SKM-1 treated with dmso at 0.1 percent for 144 hours (cell line): ENCODE data around the gene SETD2.
A peak's percentile ranks its signal among the peaks of the same experiment; 100 is the strongest.

Experiments
- DNase-seq: peaks from one replicate; lab custom pipeline; 2025; ENCODE audit not compliant: unreplicated experiment; lab: John Stamatoyannopoulos, UW

SETD2 gene

DNA sequence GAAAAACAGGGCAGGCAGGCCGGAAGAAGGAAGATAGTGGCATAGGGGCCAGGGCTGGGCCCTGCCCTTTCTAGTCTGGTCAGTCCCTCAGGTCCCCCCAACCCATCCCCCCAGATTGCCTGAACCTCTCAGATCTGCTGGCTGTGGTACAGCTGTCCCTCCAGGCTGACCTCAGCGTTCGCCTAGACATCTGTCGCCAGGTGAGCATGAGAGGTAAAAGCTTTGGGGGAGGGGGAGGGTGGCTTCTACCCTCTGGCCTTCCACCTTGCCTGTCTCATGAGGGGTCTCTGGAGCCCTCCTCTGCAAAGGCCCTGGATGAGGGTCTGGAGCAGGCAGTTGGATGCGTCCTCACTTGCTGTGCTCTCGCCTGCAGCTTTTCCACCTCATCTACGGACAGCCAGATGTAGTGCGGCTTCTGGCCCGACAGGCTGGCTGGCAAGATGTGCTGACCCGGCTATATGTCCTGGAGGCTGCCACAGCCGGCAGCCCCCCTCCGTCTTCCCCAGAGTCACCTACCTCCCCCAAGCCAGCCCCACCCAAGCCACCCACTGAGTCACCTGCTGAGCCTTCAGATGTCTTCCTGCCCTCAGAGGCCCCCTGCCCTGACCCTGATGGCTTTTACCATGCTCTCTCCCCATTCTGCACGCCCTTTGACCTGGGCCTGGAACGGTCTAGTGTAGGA, 164.3 kb downstream of the SETD2 start:
- DNase-seq, result no peak

DNA sequence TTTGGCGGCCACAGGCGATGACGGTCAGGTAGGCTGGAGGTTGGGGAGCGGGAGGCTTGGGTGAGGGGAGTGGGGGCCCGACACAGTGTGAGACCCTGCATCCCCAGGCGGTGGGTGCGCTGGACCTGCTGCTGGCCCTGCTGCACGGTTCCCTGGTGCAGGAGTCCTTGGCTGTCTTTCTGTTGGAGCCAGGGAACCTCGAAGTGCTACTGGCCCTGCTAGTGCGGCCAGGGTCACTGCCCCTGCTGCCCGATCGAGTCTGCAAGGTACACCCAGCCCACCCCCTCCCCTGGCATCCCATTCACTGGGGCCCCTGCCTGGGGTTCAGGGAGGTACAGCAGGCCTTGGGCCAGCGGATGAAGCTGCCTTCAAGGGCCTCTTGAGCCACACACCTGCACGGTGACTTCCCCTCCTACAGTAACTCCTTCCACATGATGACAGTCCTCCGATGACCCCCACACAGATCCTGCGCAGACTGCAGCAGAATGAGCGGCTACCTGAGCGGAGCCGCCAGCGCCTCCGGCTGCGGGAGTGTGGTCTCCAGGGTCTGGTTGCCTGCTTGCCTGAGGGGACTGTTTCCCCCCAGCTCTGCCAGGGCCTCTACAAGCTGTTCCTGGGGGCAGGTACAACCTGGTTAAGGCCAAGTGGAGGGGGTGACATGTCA, 164.9 kb downstream of the SETD2 start:
- no peak for DNase-seq

DNA sequence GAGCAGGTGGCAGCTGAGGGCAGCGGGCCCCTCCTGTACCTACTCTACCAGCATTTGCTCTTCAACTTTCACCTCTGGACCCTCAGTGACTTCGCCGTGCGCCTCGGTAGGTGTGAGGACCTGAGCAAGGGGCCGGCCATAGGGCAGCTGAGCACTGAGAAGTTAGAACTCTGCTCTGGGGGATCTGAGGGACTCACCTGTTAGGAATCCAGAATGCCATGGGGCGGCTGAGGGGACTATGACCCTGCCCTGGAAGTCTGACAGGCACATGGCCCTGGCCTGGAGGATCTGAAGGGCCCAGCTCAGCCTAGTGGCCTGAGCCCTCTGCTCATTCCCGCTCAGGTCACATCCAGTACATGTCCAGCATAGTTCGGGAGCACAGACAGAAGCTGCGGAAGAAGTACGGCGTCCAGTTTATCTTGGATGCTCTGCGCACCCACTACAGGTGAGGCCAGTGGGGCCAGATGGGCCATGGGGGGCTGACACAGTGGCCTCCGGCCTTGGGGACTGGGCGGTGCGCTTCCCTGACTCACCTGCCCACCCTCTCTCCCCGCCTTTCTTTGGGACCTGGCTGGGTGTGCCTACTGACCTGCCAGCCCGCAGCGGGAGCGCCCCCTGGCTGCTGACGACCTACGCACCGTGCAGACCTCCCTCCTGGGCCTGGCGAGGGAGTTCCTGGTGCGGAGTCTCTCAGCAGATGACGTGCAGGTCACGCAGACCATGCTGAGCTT, 165.6 kb downstream of the SETD2 start:
- peak; percentile 17 for DNase-seq

DNA sequence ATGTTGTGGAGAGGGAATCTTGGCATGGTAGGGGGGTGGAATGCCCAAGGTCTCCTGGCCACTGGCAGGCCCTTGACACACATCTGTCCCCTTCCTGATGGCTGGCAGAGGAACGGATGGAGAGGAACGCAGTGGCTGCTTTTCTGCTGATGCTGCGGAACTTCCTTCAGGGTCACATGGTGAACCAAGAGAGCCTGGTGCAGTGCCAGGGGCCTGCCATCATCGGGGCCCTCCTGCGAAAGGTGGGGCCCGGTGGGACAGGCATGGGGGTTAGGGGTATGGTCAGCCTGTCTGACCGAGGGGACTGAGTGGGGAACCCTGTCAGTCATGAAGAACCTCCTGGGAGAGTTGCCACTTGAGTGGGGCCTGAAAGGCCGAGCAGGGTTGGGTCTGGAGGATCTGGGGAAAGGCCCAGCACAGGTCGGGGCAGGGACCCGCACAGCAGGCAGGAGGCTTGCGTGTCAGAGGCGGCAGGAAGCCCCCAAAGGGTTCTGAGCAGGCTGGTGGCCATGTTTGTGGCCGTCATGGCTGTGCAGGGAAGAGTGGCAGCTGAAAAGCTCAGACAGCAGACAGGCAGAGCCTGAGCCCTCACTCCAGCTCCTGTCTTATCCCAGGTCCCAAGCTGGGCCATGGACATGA, 166.3 kb downstream of the SETD2 start:
- DNase-seq, result no peak

DNA sequence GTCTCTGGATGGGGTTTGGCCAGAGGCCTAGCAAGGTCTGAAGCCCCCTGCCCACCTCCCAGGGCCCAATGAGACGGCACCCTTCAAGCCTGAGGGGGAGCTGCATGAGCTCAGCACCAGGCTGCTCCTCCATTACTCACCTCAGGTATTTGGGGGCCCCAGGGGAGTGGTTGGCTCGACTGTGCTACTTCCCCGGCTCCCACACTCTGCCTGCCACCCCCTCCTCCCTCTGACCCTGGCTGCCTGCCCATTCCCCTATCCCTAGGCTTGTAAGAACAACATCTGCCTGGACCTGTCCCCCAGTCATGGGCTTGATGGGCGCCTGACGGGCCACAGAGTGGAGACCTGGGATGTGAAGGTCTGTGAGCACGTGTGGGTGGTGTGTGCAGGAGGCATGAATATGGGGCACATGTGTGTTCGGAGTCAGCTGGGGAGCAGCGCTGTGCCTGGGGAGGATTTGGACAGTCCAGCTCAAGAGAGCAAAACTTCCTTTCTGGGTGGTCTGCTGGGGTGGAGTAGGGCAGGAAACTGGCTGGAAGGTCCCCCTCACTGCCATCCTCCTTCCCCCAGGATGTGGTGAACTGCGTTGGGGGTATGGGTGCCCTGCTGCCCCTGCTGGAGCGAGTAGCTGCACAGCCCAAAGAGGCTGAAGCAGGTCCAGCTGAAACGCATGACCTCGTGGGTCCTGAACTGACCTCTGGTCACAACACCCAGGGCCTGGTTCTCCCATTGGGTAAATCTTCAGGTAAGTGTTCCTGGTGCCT, 167.0 kb downstream of the SETD2 start:
- no peak for DNase-seq

DNA sequence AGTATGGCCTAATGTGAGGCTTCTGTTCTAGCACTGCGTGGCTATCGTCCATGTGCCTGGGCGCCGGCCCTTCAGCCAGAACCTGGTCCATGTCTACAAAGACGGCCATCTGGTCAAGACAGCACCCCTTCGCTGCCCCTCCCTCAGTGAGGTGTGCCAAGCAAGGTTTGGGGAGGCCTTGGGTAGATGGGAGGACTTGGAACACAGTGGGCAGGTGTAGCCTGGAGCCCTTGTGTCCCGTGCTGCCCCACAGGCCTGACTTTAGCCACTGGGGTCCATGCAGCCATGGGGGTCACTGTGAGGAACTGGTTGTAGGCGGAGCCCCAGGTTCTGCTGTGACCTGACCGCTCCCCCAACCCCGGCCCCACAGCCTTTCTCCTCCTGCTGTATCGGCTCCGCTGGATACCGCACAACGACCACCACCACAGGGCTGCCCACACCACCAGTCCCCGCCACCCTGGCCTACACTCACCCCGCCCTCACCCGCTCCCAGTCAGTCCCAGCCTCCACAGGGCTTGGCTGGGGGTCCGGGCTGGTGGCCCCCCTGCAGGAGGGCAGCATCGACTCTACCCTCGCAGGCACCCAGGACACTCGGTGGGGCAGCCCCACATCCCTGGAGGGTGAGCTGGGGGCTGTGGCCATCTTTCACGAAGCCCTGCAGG, 167.9 kb downstream of the SETD2 start:
- DNase-seq, result no peak

DNA sequence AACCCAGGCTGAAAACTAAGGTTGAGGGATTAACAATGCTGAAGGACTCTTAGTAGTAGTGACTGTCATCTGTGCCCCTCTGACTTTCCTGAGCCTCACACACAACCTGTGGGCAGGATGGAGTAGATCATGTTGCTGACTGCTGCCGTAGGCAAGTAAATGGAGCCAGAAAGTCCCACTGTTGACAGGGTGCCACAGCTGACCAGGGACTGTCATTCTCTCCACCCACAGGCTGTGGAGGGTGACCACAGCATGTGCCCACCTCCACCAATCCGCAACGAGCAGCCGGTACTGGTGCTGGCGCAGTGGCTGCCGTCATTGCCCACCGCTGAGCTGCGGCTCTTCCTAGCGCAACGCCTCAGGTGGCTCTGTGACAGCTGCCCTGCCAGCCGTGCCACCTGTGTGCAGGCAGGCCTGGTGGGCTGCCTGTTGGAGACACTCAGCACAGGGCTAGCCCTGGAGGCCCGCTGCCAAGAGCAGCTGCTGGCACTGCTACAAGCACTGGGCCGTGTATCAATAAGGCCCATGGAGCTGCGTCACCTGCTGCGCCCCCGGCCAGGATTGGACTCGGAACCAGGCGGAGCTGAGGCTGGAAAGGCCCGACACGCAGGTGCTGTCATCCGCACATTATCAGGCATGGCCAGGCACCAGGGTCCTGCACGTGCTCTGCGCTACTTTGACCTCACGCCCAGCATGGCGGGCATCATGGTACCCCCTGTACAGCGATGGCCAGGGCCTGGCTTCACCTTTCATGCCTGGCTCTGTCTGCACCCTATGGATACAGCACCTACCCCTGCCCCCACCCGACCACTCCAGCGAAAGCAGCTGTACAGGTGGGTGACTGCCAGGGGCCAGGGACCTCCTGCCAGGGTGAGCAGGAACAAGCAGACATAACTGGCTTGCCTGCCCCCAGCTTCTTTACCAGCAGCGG, 168.8 kb downstream of the SETD2 start:
- no peak for DNase-seq

DNA sequence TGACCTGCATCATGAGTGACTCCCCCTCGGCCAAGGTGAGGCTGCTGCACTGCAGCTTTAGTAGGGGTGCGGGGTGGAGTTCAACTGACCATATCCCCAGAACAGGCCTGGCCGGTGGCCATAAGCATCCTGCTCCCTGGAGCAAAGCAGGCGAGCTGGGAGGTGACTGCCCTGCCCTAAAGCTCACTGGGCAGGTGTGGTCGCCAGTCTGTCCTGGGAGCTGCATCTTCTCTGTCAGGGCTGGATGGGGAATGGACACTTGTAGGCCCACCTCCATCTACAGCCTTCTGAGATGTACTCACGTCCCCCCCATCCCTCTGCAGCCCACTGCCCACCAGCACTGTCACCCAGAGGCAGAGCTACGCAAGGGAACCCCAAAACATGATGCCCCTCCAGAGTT, 169.9 kb downstream of the SETD2 start:
- DNase-seq, result no peak

DNA sequence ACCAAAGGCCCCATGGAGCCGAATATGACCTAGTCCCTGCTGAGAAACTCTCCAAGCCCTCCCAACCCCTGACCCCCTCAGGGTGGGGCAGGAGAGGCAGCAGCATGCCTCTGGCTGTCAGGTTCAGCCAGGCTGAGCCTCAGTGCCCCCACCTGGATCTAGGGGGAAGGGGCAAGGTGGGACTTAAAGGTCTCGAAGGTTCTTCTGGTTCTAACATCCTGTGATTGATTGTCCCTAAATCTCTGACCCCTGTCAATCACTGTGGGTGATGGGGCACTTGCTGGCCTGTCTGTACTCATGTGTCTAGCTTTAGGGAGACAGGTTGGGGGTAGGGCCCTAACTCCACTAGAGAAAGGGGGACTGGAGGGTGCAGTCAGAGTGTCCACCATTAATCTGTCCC, 170.6 kb downstream of the SETD2 start:
- DNase-seq, result no peak

DNA sequence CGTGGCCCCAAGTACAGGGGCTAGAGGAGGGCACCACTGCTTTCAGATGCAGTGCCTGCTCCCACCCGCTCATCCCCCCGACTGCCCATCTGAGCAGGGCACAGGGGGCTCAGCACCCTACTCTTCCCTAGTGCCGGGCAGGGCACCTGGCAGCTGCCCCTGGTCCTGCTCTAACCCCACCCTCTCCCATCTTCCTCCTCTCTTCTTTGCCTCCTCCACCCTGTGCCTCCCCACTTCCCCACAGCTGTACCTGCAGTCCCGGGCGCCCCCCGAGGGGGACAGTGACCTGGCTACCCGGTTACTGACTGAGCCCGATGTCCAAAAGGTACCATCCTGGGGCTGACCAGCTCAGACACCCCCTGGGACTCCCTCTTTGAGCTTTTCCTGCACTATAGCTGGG, 171.7 kb downstream of the SETD2 start:
- no peak for DNase-seq

DNA sequence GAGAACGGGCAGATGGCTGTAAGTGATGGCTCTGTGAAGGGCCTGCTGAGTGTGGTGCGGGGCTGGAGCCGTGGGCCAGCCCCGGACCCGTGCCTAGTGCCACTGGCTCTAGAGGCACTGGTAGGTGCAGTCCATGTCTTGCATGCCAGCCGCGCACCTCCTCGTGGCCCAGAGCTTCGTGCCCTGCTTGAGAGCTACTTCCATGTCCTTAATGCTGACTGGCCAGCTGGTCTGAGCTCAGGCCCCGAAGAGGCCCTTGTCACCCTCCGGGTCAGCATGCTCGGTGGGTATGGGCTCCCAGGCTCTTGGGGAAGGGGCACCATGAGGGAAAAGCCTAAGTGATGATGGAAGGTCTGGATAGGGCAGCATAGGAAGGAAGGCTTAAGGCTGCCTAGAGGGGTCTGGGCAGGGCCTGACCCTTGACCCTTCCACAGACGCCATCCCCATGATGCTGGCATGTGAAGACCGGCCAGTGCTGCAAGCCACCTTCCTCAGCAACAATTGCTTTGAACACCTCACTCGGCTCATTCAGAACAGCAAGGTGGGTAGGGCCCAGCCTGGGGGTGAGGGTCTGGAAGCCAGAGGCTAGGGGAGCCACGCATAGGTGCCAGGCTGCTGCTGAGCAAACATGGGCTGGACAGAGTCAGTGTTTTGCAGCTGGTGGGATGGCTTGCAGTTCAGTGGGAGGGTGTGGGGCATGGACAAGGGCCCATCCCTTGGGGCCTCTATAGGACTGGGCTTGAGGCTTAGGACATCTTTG, 172.3 kb downstream of the SETD2 start:
- DNase-seq, result no peak

DNA sequence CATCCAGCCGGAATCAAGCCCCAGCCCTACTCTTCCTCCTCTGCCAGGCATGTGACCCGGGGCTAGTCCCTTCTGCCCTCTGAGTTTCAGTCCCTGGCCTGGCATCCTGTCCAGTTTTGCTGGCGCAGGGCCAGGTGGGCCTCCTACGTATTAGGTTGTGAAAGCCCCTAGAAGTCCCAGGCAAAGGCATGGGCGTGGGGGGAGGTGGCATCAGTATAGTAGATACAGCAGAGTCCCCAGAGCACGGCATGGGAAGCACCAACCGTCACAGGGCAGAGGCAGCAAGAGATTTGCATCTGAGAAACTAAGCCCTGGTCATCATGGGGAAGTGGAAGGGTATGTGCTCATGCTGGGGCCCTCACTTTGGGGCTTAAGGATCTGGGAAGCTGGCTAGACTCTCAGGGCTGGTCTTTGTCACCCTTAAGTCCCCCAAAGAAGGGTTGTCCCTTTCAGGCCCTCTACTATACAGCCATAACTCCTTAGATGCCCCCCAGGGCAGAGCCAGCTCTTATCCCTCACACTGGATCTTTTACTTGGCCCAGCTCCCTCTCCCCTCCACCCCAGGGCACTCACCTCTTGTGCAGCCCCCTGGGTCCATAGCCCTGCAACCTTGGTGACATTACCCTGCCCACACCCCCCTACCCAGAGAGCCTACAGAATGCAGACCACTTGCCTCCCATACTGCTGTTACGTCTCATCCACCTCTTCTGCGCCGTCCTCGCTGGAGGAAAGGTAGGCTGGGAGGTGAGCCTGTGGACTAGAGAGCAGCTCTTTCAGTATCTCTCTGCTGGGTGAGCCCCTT, 173.1 kb downstream of the SETD2 start:
- DNase-seq, result no peak

DNA sequence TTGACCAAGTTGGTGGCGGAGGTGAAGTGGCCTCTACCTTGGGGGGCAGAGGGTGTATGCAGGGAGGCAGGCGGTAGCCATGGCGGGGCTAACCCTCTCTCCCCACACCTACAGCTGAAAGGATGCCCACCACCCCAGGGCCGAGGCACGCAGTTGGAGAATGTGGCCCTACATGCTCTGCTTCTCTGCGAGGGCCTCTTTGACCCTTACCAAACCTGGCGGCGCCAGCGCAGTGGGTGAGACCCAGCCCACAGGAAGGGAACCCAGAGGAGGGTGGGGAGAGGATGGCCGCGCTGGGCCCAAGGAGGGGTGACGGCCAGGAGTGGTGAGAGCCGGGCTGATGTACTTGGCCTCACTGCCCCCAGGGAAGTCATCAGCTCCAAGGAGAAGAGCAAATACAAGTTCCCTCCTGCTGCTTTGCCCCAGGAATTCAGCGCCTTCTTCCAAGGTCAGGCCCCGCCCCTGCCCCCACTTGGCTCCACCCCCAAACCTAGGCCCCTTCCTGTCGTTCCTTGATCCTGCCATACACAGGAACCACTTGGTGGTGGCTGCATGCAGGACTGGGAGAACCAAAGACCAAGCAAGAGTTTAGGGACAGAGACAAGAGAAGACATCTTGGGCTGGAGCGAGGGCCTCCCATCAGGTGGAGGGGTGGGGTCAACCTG, 174.6 kb downstream of the SETD2 start:
- no peak for DNase-seq

DNA sequence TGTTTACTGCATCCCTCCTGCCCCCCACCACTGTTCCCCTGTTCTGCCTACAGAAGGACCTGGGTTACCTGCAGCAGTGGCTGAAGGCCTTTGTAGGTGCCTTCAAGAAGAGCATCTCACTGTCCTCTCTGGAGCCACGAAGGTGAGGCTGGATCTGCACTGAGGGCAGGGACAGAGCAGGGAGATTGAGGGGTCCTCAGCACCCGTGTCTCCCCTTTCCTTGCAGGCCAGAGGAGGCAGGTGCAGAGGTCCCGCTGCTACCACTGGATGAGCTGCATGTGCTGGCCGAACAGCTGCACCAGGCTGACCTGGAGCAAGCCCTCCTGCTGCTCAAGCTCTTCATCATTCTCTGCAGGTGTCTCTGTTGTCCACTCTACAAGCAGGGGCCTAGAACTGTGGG, 175.3 kb downstream of the SETD2 start:
- no peak for DNase-seq

DNA sequence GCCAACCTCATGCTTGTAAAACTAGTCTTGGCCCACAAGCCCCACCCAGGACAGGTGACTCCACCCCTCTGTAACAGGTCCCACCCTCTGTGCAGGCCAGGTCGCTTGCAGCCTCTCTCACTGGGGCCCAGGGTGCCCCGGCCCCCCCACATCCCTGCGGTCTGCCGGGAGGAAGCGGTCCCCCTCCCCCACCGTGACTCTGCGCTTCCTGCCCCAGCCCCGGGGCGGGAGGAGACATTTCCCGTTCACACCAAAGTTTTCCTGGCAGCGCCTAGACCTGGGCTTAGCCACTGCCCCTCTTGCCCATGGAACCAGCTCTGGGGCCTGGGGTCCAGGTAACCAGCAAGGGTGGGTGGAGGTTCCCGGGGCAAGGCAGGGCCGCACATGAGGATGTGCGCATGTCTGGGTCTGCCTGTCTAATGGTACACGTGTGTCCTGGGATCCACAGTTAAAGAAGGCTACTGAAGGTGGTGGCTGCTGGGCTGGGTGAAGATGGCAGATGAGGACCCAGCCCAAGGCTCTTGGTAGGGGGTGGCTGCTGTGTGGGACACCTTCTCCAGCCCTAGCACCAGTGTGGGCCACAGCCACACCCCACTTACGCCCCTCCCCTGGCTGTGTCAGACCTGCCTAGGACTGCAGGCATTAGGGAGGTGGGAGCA, 176.0 kb downstream of the SETD2 start:
- peak; percentile 94 for DNase-seq

DNA sequence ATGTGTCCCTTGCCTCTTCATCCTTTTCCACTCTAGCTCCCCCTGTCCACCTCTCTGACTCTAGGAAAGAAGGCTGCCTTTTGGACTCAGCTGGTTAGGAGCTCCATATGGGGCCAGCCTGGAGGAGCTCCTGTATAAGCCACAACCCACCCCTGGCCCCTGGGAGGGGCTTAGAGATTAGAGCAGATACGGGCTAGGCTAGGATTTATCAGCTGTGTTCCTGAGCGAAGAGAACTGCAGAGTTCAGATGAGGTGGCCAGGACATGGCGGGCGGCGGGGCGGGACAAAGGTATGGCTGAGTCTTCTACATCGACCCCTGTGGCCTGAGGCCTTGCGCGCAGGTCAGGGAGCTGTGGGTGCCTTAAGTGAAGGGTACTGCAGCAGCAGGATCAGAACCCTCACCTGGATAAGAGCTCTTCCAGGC, 176.6 kb downstream of the SETD2 start:
- no peak for DNase-seq

DNA sequence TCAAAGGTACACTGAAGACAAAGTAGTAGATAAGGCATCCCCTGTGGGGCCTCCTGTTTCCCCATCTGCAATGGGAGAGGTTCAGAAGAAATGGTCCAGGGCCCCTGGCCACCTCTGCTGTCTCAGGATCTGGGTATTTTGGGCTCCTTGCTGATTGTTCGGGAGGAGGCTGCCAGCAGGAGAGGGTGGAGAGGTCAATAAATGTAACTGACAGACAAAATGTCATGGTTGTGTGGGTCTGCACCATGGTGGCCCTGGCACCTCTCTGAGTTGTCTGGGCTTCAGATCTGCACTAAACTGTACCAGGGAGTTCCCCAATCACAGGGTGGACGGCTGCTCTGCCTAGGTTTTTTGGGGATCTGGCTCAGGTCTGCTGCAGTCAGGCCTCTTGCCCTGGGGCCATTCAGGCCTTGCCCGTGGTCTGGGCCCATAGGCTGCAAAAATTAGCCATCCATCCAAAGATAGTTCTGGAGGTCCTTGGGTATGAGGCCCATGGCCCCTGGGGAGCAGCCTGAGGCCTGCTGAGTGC, 177.1 kb downstream of the SETD2 start:
- no peak for DNase-seq
